PFSK-1 (cell line): ENCODE results near the gene TNFSF4.

Source experiments
- FOXP2 ChIP-seq: optimal IDR thresholded peaks from 2 replicates; pipeline ENCODE3; 2011; ENCODE audit warnings: borderline replicate concordance, control low read depth, inconsistent platforms; ENCODE audit not compliant: insufficient read depth; ENCODE audit errors: extremely low read length, extremely low read depth
- POLR2AphosphoS5 ChIP-seq: IDR thresholded peaks from 2 replicates; pipeline ENCODE4 v1.6.1; 2012; ENCODE audit warnings: low read depth, mild to moderate bottlenecking, control low read depth, low read length, moderate library complexity
- SIN3A ChIP-seq: IDR thresholded peaks from 2 replicates; pipeline ENCODE4 v1.6.1; 2012; ENCODE audit warnings: mild to moderate bottlenecking, low read length, moderate library complexity, borderline replicate concordance; ENCODE audit not compliant: insufficient read depth
- TAF1 ChIP-seq: IDR thresholded peaks from 2 replicates; pipeline ENCODE4 v1.6.1; 2012; ENCODE audit warnings: low read length, control low read depth, borderline replicate concordance; ENCODE audit not compliant: insufficient read depth
- TF ChIP-seq, protein P1 (sequence below), 2 experiments: IDR thresholded peaks; 2 replicates each; pipeline versions ENCODE4 v1.6.1 to v1.8.0; 2011 to 2012; ENCODE audit warnings: low read depth in 2 of 2, low read length in 2 of 2, control low read depth in 1 of 2, inconsistent platforms in 1 of 2, mild to moderate bottlenecking in 1 of 2, moderate library complexity in 1 of 2; ENCODE audit not compliant: insufficient read depth in 1 of 2

GRCh38 chr1:173140733-173141132, 66.4 kb downstream of the TNFSF4 start:
- TF ChIP-seq POLR2AphosphoS5 (no peak), SIN3A (no peak), TAF1 (no peak), FOXP2 (no peak)
- TF ChIP-seq, protein P1, sequence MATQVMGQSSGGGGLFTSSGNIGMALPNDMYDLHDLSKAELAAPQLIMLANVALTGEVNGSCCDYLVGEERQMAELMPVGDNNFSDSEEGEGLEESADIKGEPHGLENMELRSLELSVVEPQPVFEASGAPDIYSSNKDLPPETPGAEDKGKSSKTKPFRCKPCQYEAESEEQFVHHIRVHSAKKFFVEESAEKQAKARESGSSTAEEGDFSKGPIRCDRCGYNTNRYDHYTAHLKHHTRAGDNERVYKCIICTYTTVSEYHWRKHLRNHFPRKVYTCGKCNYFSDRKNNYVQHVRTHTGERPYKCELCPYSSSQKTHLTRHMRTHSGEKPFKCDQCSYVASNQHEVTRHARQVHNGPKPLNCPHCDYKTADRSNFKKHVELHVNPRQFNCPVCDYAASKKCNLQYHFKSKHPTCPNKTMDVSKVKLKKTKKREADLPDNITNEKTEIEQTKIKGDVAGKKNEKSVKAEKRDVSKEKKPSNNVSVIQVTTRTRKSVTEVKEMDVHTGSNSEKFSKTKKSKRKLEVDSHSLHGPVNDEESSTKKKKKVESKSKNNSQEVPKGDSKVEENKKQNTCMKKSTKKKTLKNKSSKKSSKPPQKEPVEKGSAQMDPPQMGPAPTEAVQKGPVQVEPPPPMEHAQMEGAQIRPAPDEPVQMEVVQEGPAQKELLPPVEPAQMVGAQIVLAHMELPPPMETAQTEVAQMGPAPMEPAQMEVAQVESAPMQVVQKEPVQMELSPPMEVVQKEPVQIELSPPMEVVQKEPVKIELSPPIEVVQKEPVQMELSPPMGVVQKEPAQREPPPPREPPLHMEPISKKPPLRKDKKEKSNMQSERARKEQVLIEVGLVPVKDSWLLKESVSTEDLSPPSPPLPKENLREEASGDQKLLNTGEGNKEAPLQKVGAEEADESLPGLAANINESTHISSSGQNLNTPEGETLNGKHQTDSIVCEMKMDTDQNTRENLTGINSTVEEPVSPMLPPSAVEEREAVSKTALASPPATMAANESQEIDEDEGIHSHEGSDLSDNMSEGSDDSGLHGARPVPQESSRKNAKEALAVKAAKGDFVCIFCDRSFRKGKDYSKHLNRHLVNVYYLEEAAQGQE (IDR thresholded peaks at IDR 0.05; ENCODE audit: insufficient read depth in 1 of 2, low read depth in 2 of 2, low read length in 2 of 2): no peak
